Measurements from ENCODE around the gene NCOA1.

NCOA1 gene

GRCh38 chr2:24722141-24722790 lies 231.2 kb downstream of the NCOA1 start:
- no peak overlapping the region for H3K4me3 ChIP-seq (ENCODE audit: low read depth, low read length, poor library complexity, severe bottlenecking)
- H3K9ac ChIP-seq (ENCODE audit: low read length) = no peak overlapping the region
- no peaks in the 10 kb centered on the region for H3K27me3 ChIP-seq (ENCODE audit: insufficient read depth, low read length)
- no peaks in the 10 kb centered on the region for H3K36me3 ChIP-seq (ENCODE audit: insufficient read depth, low read length)
- no peak overlapping the region for H3K27ac ChIP-seq (ENCODE audit: low read depth, low read length, poor library complexity, severe bottlenecking)
- no peak for TF ChIP-seq EZH2 (IDR thresholded peaks at IDR 0.05; ENCODE audit: borderline replicate concordance, low read length)
- TF ChIP-seq CTCF (IDR thresholded peaks at IDR 0.05; ENCODE audit: low read length) = no peak
- no peaks in the 10 kb centered on the region; the same call in 1 of the 2 replicates for H3F3A ChIP-seq (ENCODE audit: insufficient read depth, low read length)
- H4K20me1 ChIP-seq (ENCODE audit: insufficient read depth, low read length) = no peaks in the 10 kb centered on the region
- H3K9me2 ChIP-seq (ENCODE audit: low read depth, low read length) = no peaks in the 10 kb centered on the region; the same call in 1 of the 2 replicates
- no peaks in the 10 kb centered on the region for H3K79me2 ChIP-seq (ENCODE audit: insufficient read depth, low read length)
- no peak overlapping the region for H2AFZ ChIP-seq (ENCODE audit: low read length)
- no peaks in the 10 kb centered on the region for H3K4me1 ChIP-seq (ENCODE audit: insufficient read depth, low read length, severe bottlenecking)
- no peaks in the 10 kb centered on the region for H3K9me3 ChIP-seq (ENCODE audit: low read length)
- H3K4me2 ChIP-seq (ENCODE audit: low read length) = no peak overlapping the region

- TF ChIP-seq EZH2 (IDR thresholded peaks at IDR 0.05; ENCODE audit: borderline replicate concordance, low read length) (no peak), CTCF (IDR thresholded peaks at IDR 0.05; ENCODE audit: low read length) (no peak)
- Histone ChIP-seq H3K27ac (ENCODE audit: low read depth, low read length, poor library complexity, severe bottlenecking) (no peak overlapping the region), H4K20me1 (ENCODE audit: insufficient read depth, low read length) (no peaks in the 10 kb centered on the region), H3K9me3 (ENCODE audit: low read length) (no peaks in the 10 kb centered on the region), H3K9ac (ENCODE audit: low read length) (no peak overlapping the region), H3K9me2 (ENCODE audit: low read depth, low read length) (no peaks in the 10 kb centered on the region; the same call in 1 of the 2 replicates), H3K4me3 (ENCODE audit: low read depth, low read length, poor library complexity, severe bottlenecking) (no peak overlapping the region), H3K36me3 (ENCODE audit: insufficient read depth, low read length) (no peaks in the 10 kb centered on the region), H3F3A (ENCODE audit: insufficient read depth, low read length) (no peaks in the 10 kb centered on the region; the same call in 1 of the 2 replicates), H3K79me2 (ENCODE audit: insufficient read depth, low read length) (no peaks in the 10 kb centered on the region), H2AFZ (ENCODE audit: low read length) (no peak overlapping the region), H3K27me3 (ENCODE audit: insufficient read depth, low read length) (no peaks in the 10 kb centered on the region), H3K4me1 (ENCODE audit: insufficient read depth, low read length, severe bottlenecking) (no peaks in the 10 kb centered on the region), H3K4me2 (ENCODE audit: low read length) (no peak overlapping the region)
Measured at GRCh38 chr2:24723191-24723590, 232.1 kb downstream of the NCOA1 start.

GRCh38 chr2:24723665-24724064 lies 232.6 kb downstream of the NCOA1 start:
- no peak for TF ChIP-seq CTCF (IDR thresholded peaks at IDR 0.05; ENCODE audit: low read length)
- H2AFZ ChIP-seq (ENCODE audit: low read length) = no peak overlapping the region
- H3K4me2 ChIP-seq (ENCODE audit: low read length) = no peak overlapping the region
- no peak overlapping the region for H3K27ac ChIP-seq (ENCODE audit: low read depth, low read length, poor library complexity, severe bottlenecking)
- H3K36me3 ChIP-seq (ENCODE audit: insufficient read depth, low read length) = no peaks in the 10 kb centered on the region
- no peaks in the 10 kb centered on the region for H3K79me2 ChIP-seq (ENCODE audit: insufficient read depth, low read length)
- H3K9ac ChIP-seq (ENCODE audit: low read length) = no peak overlapping the region
- no peaks in the 10 kb centered on the region for H3K4me1 ChIP-seq (ENCODE audit: insufficient read depth, low read length, severe bottlenecking)
- no peaks in the 10 kb centered on the region for H4K20me1 ChIP-seq (ENCODE audit: insufficient read depth, low read length)
- no peaks in the 10 kb centered on the region; the same call in 1 of the 2 replicates for H3F3A ChIP-seq (ENCODE audit: insufficient read depth, low read length)
- no peaks in the 10 kb centered on the region for H3K27me3 ChIP-seq (ENCODE audit: insufficient read depth, low read length)
- H3K9me2 ChIP-seq (ENCODE audit: low read depth, low read length) = no peaks in the 10 kb centered on the region; the same call in 1 of the 2 replicates
- no peak overlapping the region for H3K4me3 ChIP-seq (ENCODE audit: low read depth, low read length, poor library complexity, severe bottlenecking)
- H3K9me3 ChIP-seq (ENCODE audit: low read length) = no peaks in the 10 kb centered on the region
